IMR-90 (cell line): Measurements from ENCODE around the gene SLC15A1. TPM values are rescaled to one million over a fixed set of nuclear protein-coding genes. Genes with fewer than 3 reads are reported as not detected.

Experiments used
- ATAC-seq: fragments of 200-7000 bp; cut with Tn5 transposase; 2 replicates; pipeline ENCODE4 v1.9.1; 2020; ENCODE audit warnings: low read depth, mild to moderate bottlenecking, moderate library complexity
- Bru-seq: library from RNA; stranded (reverse); fragments of 400-500 nt; gene quantifications from one replicate; lab custom pipeline; 2021; lab: Mats Ljungman, UMichigan
- BruChase-seq, 2 experiments: library from RNA; stranded (reverse); fragments of 400-500 nt; gene quantifications; one replicate each; lab custom pipeline; 2021; lab: Mats Ljungman, UMichigan
- BruUV-seq: library from RNA; stranded (reverse); fragments of 400-500 nt; replicated peaks from 2 replicates; lab custom pipeline; 2021; lab: Mats Ljungman, UMichigan
- CTCF ChIA-PET: fragments of 300-600 bp; formaldehyde crosslinking; extraction: SDS; loops from one replicate; lab custom pipeline; 2021; ENCODE audit warnings: antibody characterized with exemption; lab: Yijun Ruan, JAX
- POLR2A ChIA-PET: fragments of 300-600 bp; sonication (Branson Sonifier 250); formaldehyde crosslinking; loops from one replicate; lab custom pipeline; 2022; ENCODE audit warnings: antibody characterized with exemption; ENCODE audit not compliant: unreplicated experiment; lab: Charles Lee
- DNase-seq: peaks from one replicate; pipeline ENCODE4 v3.0.0; 2013
- H2AFZ ChIP-seq: replicated peaks from 2 replicates; pipeline ENCODE3; 2013; ENCODE audit warnings: low read length, mild to moderate bottlenecking; ENCODE audit not compliant: poor library complexity
- H2AK5ac ChIP-seq: 2 replicates; pipeline ENCODE4 v1.6.1; 2013; ENCODE audit warnings: low read depth, low read length, inconsistent platforms
- H2AK9ac ChIP-seq: replicated peaks from 2 replicates; pipeline ENCODE3; 2013; ENCODE audit warnings: mild to moderate bottlenecking, low read depth, low read length, moderate library complexity; ENCODE audit not compliant: poor library complexity
- H2BK120ac ChIP-seq: 2 replicates; pipeline ENCODE4 v1.6.1; 2013; ENCODE audit warnings: low read depth, low read length, inconsistent platforms
- H2BK15ac ChIP-seq: 3 replicates; pipeline ENCODE4 v1.6.1; 2013; ENCODE audit warnings: low read depth, low read length, inconsistent platforms
- H2BK20ac ChIP-seq: 2 replicates; pipeline ENCODE4 v1.6.1; 2013; ENCODE audit warnings: low read depth, mild to moderate bottlenecking, inconsistent platforms, low read length, moderate library complexity
- H2BK5ac ChIP-seq: 2 replicates; pipeline ENCODE4 v1.6.1; 2013; ENCODE audit warnings: mild to moderate bottlenecking, low read depth, low read length, inconsistent platforms; ENCODE audit not compliant: poor library complexity, severe bottlenecking
- H3K14ac ChIP-seq: replicated peaks from 2 replicates; pipeline ENCODE4 v1.6.1; 2013; ENCODE audit warnings: low read depth, low read length, inconsistent platforms
- H3K18ac ChIP-seq: 2 replicates; pipeline ENCODE4 v1.6.1; 2013; ENCODE audit warnings: low read depth, low read length, control low read depth
- H3K23ac ChIP-seq: 2 replicates; pipeline ENCODE4 v1.6.1; 2013; ENCODE audit warnings: low read depth, low read length, inconsistent platforms
- H3K27ac ChIP-seq: 2 replicates; pipeline ENCODE4 v1.5.1; 2013; ENCODE audit warnings: mild to moderate bottlenecking, control low read depth, low read length; ENCODE audit not compliant: insufficient read depth
- H3K27me3 ChIP-seq: 2 replicates; pipeline ENCODE4 v1.6.1; 2013; ENCODE audit warnings: low read length; ENCODE audit not compliant: control insufficient read depth, insufficient read depth
- H3K36me3 ChIP-seq: 2 replicates; pipeline ENCODE4 v1.6.1; 2013; ENCODE audit warnings: low read length, mixed read lengths; ENCODE audit not compliant: control insufficient read depth, insufficient read depth
- H3K4ac ChIP-seq: 2 replicates; pipeline ENCODE4 v1.6.1; 2013; ENCODE audit warnings: low read depth, low read length, inconsistent platforms
- H3K4me1 ChIP-seq: 2 replicates; pipeline ENCODE4 v1.6.1; 2013; ENCODE audit warnings: low read length, mixed read lengths; ENCODE audit not compliant: control insufficient read depth, insufficient read depth
- H3K4me2 ChIP-seq: 2 replicates; pipeline ENCODE4 v1.6.1; 2013; ENCODE audit warnings: low read depth, mild to moderate bottlenecking, control low read depth, low read length, moderate library complexity
- H3K4me3 ChIP-seq: 2 replicates; pipeline ENCODE4 v1.5.1; 2013; ENCODE audit warnings: low read depth, mild to moderate bottlenecking, control low read depth, low read length, moderate library complexity; ENCODE audit not compliant: insufficient read depth
- H3K56ac ChIP-seq: 2 replicates; pipeline ENCODE4 v1.6.1; 2013; ENCODE audit warnings: low read length, inconsistent platforms; ENCODE audit not compliant: insufficient read depth; ENCODE audit errors: extremely low read depth
- H3K79me1 ChIP-seq, 2 experiments: 2 replicates each; pipeline ENCODE4 v1.6.1; 2013; ENCODE audit warnings: low read length in 2 of 2, inconsistent platforms in 1 of 2, low read depth in 1 of 2
- H3K9ac ChIP-seq: 2 replicates; pipeline ENCODE4 v1.6.1; 2013; ENCODE audit warnings: low read depth, low read length, control low read depth
- H3K9me1 ChIP-seq: 2 replicates; pipeline ENCODE4 v1.6.1; 2013; ENCODE audit warnings: low read length, inconsistent platforms; ENCODE audit not compliant: insufficient read depth
- H3K9me3 ChIP-seq: 2 replicates; pipeline ENCODE4 v1.6.1; 2013; ENCODE audit warnings: low read length; ENCODE audit not compliant: control insufficient read depth, insufficient read depth
- H4K20me1 ChIP-seq: 2 replicates; pipeline ENCODE4 v1.6.1; 2013; ENCODE audit warnings: low read length, inconsistent platforms; ENCODE audit not compliant: insufficient read depth
- H4K5ac ChIP-seq: 2 replicates; pipeline ENCODE4 v1.6.1; 2013; ENCODE audit warnings: mild to moderate bottlenecking, low read depth, low read length, control low read depth
- H4K8ac ChIP-seq, 2 experiments: 2 replicates each; pipeline ENCODE4 v1.6.1; 2013; ENCODE audit warnings: low read depth in 2 of 2, low read length in 2 of 2, control low read depth in 1 of 2, inconsistent platforms in 1 of 2
- H4K91ac ChIP-seq: 2 replicates; pipeline ENCODE4 v1.6.1; 2013; ENCODE audit warnings: low read depth, low read length, inconsistent platforms; ENCODE audit not compliant: insufficient read depth
- BHLHE40 ChIP-seq: fragments of 150-350 bp; IDR thresholded peaks from 2 replicates; pipeline ENCODE4 v1.6.1; 2016; ENCODE audit warnings: mild to moderate bottlenecking, low read depth, low read length
- CEBPB ChIP-seq: IDR thresholded peaks from 2 replicates; pipeline ENCODE4 v1.6.1; 2012; ENCODE audit warnings: low read depth, low read length, improper control_type of control experiment
- CTCF ChIP-seq: conservative IDR thresholded peaks from 2 replicates; pipeline ENCODE4 v1.5.1; 2012; ENCODE audit warnings: mild to moderate bottlenecking, low read depth, low read length, improper control_type of control experiment
- POLR2A ChIP-seq: IDR thresholded peaks from 2 replicates; pipeline ENCODE4 v1.6.1; 2012; ENCODE audit warnings: mild to moderate bottlenecking, low read depth, low read length
- WGBS, 2 experiments: methylation state at CpG; one replicate each; pipeline versions ENCODE4 v1.1.5 to v1.1.7; 2013; ENCODE audit warnings: missing lambda C conversion rate in 2 of 2; ENCODE audit not compliant: insufficient read length in 1 of 2; ENCODE audit errors: extremely low coverage in 2 of 2; 5-methylcytosine and 5-hydroxymethylcytosine counted together
- dilution Hi-C: fragments of 300-500 bp; cut with HindIII; formaldehyde crosslinking; loops from one replicate; pipeline ENCODE4 v1.14.3; 2018; ENCODE audit warnings: low sequenced_read_pairs; ENCODE audit not compliant: unreplicated experiment
- in situ Hi-C: fragments of 300-500 bp; cut with MboI; formaldehyde crosslinking; loops from 3 replicates; pipeline ENCODE4 v1.14.3; 2019; ENCODE audit warnings: low sequenced_read_pairs, inconsistent platforms, mixed read lengths
- intact Hi-C: fragments of 100-400 bp; cut with micrococcal nuclease; formaldehyde crosslinking; loops from 2 replicates; pipeline ENCODE4 v1.10.0; 2022
- long read RNA-seq: library from polyadenylated mRNA; unstranded; transcript quantifications from one replicate; pipeline ENCODE4 v2.0.0, GENCODE V29; 2021; ENCODE audit not compliant: unreplicated experiment
- polyA plus RNA-seq, 3 experiments: library from polyadenylated mRNA; depleted of rRNA; stranded (reverse); fragments of >200 nt; gene quantifications; 2 replicates each; pipeline ENCODE4 v1.2.3, GENCODE V29; 2012; ENCODE audit warnings: low replicate concordance in 1 of 3
- total RNA-seq: library from RNA; depleted of rRNA; stranded (reverse); fragments of >200 nt; gene quantifications from 2 replicates; pipeline ENCODE4 v1.2.3, GENCODE V29; 2012; rRNA removed

Gene SLC15A1
- total RNA-seq (not detected in 2 replicates), polyA plus RNA-seq (2012; rRNA removed) (not detected in 2 replicates), Bru-seq, nascent RNA (not detected), BruChase-seq, experiment 1, labeled RNA remaining after a 6-hour chase (not detected), BruChase-seq, experiment 2, labeled RNA remaining after a 2-hour chase (not detected)
- polyA plus RNA-seq (2012; cell fraction: cytosol; rRNA removed): not detected in 2 replicates
- not detected in 2 replicates for polyA plus RNA-seq (2012; cell fraction: nucleus; rRNA removed; ENCODE audit: low replicate concordance)
- long read RNA-seq: 0 reads

- Histone ChIP-seq H3K9me1 (no peaks in the 10 kb centered on the region), H3K4me2 (peak within 1 kb of the TSS; percentile 8; the same call in 1 of the 2 replicates), H3K36me3 (no peaks in the 10 kb centered on the region; the same call in 1 of the 2 replicates), H3K9me3 (peaks cover 9% of the 10 kb centered on the region), H3K79me1 (no peaks in the 10 kb centered on the region), H4K8ac (no peak within 1 kb of the TSS), H3K4ac (no peak within 1 kb of the TSS), H3K9ac (no peak within 1 kb of the TSS), H3K14ac (no peak within 1 kb of the TSS), H3K56ac (no peak within 1 kb of the TSS), H2AK5ac (no peak within 1 kb of the TSS), H3K27ac (no peak within 1 kb of the TSS), H4K5ac (no peak within 1 kb of the TSS), H4K91ac (no peak within 1 kb of the TSS), H3K18ac (no peak within 1 kb of the TSS), H2BK20ac (no peak within 1 kb of the TSS), H2BK15ac (no peak within 1 kb of the TSS), H4K20me1 (no peaks in the 10 kb centered on the region), H3K4me3 (no peak within 1 kb of the TSS; the same call in 1 of the 2 replicates), H2AK9ac (no peak within 1 kb of the TSS), H2AFZ (peak within 1 kb of the TSS; percentile 74), H3K23ac (0 out of 2 replicates have a peak within 1 kb of the TSS, but pooled peaks have one; percentile 1), H2BK120ac (no peak within 1 kb of the TSS), H3K27me3 (peaks cover 43% of the 10 kb centered on the region), H2BK5ac (peak within 1 kb of the TSS; percentile 63), H3K4me1 (no peaks in the 10 kb centered on the region; the same call in 1 of the 2 replicates)
- intact Hi-C loops: no loop called here
- ChIA-PET CTCF (no interaction called here), POLR2A (no interaction called here)
- no TSS peak for BruUV-seq
- no peak for TF ChIP-seq CEBPB
- no peak for TF ChIP-seq POLR2A
- TF ChIP-seq BHLHE40: no peak
- TF ChIP-seq CTCF: no peak
- WGBS, 2 experiments: 11% methylated on average over 14 of the region's 59 CpGs; no CpG with 5 or more reads in 1 of the 2 experiments
- ATAC-seq (peak; percentile 17; the same call in 1 of the 2 replicates), DNase-seq (no peak)
- dilution Hi-C loops: no loop called here
- in situ Hi-C loops: no loop called here
These were observed at the start of gene SLC15A1 for GRCh38 chr13:98752467-98753290. Gene SLC15A1 (minus strand): TSS chr13:98752672. CDS start chr13:98752598, 74 bp downstream.
